ENCODE data around the gene PARD3. TPM values are rescaled to one million over a fixed set of nuclear protein-coding genes. Genes with fewer than 3 reads are reported as not detected.

The PARD3 gene
- total RNA-seq, 2 experiments from 2014 or later: 0.53 to 0.71 TPM

- H3K4me1 Mint-ChIP-seq (ENCODE audit: low read depth): no peaks in the 10 kb centered on the region
Observed at GRCh38 chr10:34089253-34089652, 725.8 kb downstream of the PARD3 start.

GRCh38 chr10:34088208-34088794 lies 726.8 kb downstream of the PARD3 start:
- peaks cover 8% of the 10 kb centered on the region for H3K27me3 Mint-ChIP-seq
- POLR2A ChIA-PET: no interaction called here

More at GRCh38 chr10:34089253-34089652, 725.8 kb downstream of the PARD3 start:
- H3K36me3 ChIP-seq (ENCODE audit: insufficient read depth, low read length): no peaks in the 10 kb centered on the region
- DNase-seq (no peak), ATAC-seq (ENCODE audit: poor library complexity) (no peak)
- Mint-ChIP-seq H3K9me3 (peaks cover 3% of the 10 kb centered on the region), H3K4me3 (no peak overlapping the region), H3K27me3 (peaks cover 8% of the 10 kb centered on the region), H3K36me3 (ENCODE audit: low read depth) (no peaks in the 10 kb centered on the region), H3K27ac (no peak overlapping the region)
- peaks cover under 1 to 22% of the 10 kb centered on the region in 2 experiments for H3K9me3 ChIP-seq (ENCODE audit: control insufficient read depth in 1 of 2, insufficient read depth in 1 of 2, low read length in 2 of 2)
- no peak overlapping the region for H3K27ac ChIP-seq (ENCODE audit: low read depth in 1 of 2, low read length in 2 of 2)
- H3K4me3 ChIP-seq (ENCODE audit: low read length): no peak overlapping the region
- H3K4me1 ChIP-seq (ENCODE audit: insufficient read depth, low read length): no peaks in the 10 kb centered on the region
- POLR2A ChIA-PET: no interaction called here
- no peak for TF ChIP-seq CTCF (IDR thresholded peaks at IDR 0.05)
- no peaks in the 10 kb centered on the region for H3K27me3 ChIP-seq (ENCODE audit: control insufficient read depth in 1 of 2, insufficient read depth in 2 of 2, low read length in 2 of 2)
- intact Hi-C loops (cut with DNase I, micrococcal nuclease): no loop called here
- CTCF ChIA-PET: no interaction called here

GRCh38 chr10:34087095-34087418 lies 728.0 kb downstream of the PARD3 start:
- no peak overlapping the region for H3K4me3 Mint-ChIP-seq
- intact Hi-C loops (cut with DNase I, micrococcal nuclease): no loop called here
- POLR2A ChIA-PET: no interaction called here
- H3K4me1 Mint-ChIP-seq (ENCODE audit: low read depth): no peaks in the 10 kb centered on the region
- TF ChIP-seq CTCF (IDR thresholded peaks at IDR 0.05): no peak
- H3K36me3 ChIP-seq (ENCODE audit: insufficient read depth, low read length): no peaks in the 10 kb centered on the region
- CTCF ChIA-PET: no interaction called here
- H3K36me3 Mint-ChIP-seq (ENCODE audit: low read depth): no peaks in the 10 kb centered on the region
- ATAC-seq (ENCODE audit: poor library complexity) (no peak), DNase-seq (no peak)
- H3K9me3 Mint-ChIP-seq: peaks cover 3% of the 10 kb centered on the region
- peaks cover 8% of the 10 kb centered on the region for H3K27me3 Mint-ChIP-seq
- no peaks in the 10 kb centered on the region for H3K4me1 ChIP-seq (ENCODE audit: insufficient read depth, low read length)
- H3K27me3 ChIP-seq (ENCODE audit: control insufficient read depth in 1 of 2, insufficient read depth in 2 of 2, low read length in 2 of 2): no peaks in the 10 kb centered on the region
- peaks cover 0 to 18% of the 10 kb centered on the region in 2 experiments for H3K9me3 ChIP-seq (ENCODE audit: control insufficient read depth in 1 of 2, insufficient read depth in 1 of 2, low read length in 2 of 2)
- no peak overlapping the region for H3K4me3 ChIP-seq (ENCODE audit: low read length)
- no peak overlapping the region for H3K27ac Mint-ChIP-seq
- H3K27ac ChIP-seq (ENCODE audit: low read depth in 1 of 2, low read length in 2 of 2): no peak overlapping the region

More at GRCh38 chr10:34088208-34088794, 726.8 kb downstream of the PARD3 start:
- Mint-ChIP-seq H3K36me3 (ENCODE audit: low read depth) (no peaks in the 10 kb centered on the region), H3K9me3 (peaks cover 6% of the 10 kb centered on the region), H3K27ac (no peak overlapping the region), H3K4me1 (ENCODE audit: low read depth) (no peaks in the 10 kb centered on the region), H3K4me3 (no peak overlapping the region)
- ATAC-seq (ENCODE audit: poor library complexity): no peak
- Histone ChIP-seq H3K4me3 (ENCODE audit: low read length) (no peak overlapping the region), H3K36me3 (ENCODE audit: insufficient read depth, low read length) (no peaks in the 10 kb centered on the region), H3K27ac (ENCODE audit: low read depth in 1 of 2, low read length in 2 of 2) (no peak overlapping the region), H3K27me3 (ENCODE audit: control insufficient read depth in 1 of 2, insufficient read depth in 2 of 2, low read length in 2 of 2) (no peaks in the 10 kb centered on the region), H3K9me3 (ENCODE audit: control insufficient read depth in 1 of 2, insufficient read depth in 1 of 2, low read length in 2 of 2) (peaks cover 0 to 18% of the 10 kb centered on the region in 2 experiments), H3K4me1 (ENCODE audit: insufficient read depth, low read length) (no peaks in the 10 kb centered on the region)
- no peak for TF ChIP-seq CTCF (IDR thresholded peaks at IDR 0.05)
- no peak for DNase-seq
- CTCF ChIA-PET: no interaction called here
- intact Hi-C loops (cut with DNase I, micrococcal nuclease): no loop called here
